Activated CD4-positive, CD25-positive, alpha-beta regulatory T cell (primary cell): ENCODE results near the gene SLC6A13.
"Not testable (repeated sequence)": the region's sequence is repeated elsewhere in the genome, so short reads cannot be mapped to it uniquely, and the experiment has no call there.

Experiments used
- DNase-seq, 4 experiments: peaks; one replicate each; lab custom pipeline; 2025; lab: John Stamatoyannopoulos, UW

SLC6A13 gene

DNA sequence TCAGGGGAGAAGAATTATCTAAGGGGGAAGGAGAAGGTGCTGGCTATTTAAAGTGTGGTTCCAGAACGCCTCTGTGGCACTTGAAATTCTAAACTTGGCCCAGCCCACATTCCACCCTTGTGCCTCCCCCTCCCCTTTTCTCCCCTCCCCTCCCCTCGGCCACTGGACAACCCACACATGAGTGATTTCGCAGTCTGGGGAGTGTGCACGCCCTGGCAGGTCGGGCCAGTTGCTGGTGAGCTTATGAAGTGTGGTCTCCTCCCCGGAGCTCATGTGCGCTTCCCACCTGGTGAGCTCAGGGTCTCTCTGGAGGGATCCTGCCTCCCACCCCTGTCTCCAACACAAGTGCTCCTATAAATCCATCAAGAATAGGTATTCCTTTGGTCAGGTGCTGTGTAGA, at the start of gene SLC6A13:
Gene SLC6A13 (minus strand): TSS at position 20 of the 400 bp plus-strand sequence. CDS start 2,784 bp downstream, outside the sequence.
- no peak for DNase-seq

DNA sequence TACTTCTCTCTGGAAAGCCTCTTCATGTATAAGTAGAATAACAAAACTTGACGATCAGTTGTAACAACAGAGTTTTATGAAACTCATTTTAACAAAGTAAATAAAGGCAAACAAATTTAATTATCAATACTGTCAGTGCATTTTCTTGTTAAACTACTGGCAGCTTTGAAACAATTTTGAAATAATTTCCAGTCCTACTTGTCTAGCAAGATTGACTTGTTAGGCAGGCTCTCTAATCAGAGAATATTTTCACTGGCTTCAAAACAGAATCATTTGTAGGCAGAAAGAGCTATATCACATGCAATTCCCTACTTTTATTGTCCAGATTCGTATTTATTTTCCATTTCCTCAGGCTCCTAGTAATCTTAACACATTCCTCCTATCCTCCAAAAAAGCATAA, 45.9 kb upstream of the SLC6A13 start:
- no peak for DNase-seq

DNA sequence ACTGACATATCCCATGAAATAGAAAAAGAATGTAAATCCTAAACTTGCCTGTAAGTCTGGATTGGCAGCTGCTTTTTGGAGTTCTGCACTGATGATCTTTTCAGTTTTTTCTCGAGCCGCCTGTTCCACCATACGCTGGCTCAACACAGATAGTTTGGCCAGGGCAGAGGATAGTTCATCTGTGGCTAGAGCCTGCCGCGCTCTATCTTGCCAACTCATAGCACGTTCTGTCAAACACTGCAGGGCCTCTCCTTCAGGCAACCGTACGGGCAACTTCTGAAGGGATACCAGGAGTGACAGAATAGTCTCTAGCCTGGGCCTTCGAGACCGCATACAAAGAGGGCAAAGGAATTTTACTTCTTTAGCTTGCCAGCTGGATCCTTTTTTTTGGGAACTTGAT, 44.8 kb upstream of the SLC6A13 start:
- DNase-seq: no peak

DNA sequence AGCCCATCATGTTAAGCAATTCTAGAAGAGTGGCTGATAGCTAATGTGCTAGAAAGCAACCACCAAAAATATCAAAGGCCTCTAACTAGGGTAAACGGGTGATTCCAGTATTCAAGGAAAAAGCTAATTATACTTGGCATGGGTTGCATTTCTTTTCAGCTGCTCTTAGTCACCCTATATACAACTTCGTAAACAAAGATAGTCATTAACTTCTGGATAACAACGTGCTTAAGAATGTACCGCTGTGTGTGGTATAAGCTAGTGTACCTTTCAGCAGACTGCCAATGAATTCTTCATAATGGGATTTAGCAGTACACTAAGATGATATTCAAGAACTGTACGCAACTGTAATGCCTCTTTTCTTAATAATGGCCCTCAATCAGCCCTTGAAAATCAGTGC, 42.2 kb upstream of the SLC6A13 start:
- no peak for DNase-seq

DNA sequence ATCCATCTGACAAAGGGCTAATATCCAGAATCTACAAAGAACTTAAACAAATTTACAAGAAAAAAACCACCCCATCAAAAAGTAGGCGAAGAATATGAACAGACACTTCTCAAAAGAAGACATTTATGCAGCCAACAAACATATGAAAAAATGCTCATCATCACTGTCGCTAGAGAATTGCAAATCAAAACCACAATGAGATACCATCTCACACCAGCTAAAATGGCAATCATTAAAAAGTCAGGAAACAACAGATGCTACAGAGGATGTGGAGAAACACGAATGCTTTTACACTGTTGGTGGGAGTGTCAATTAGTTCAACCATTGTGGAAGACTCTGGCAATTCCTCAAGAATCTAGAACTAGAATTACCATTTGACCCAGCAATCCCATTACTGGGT, 40.1 kb upstream of the SLC6A13 start:
- DNase-seq: not testable (repeated sequence)

DNA sequence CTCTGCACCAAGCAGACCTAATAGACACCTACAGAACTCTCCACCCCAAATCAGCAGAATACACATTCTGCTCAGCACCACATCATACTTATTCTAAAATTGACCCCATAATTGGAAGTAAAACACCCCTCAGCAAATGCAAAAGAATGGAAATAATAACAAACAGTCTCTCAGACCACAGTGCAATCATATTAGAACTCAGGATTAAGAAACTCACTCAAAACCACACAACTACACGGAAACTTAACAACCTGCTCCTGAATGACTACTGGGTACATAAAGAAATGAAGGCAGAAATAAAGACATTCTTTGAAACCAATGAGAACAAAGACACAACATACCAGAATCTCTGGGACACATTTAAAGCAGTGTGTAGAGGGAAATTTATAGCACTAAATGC, 37.5 kb upstream of the SLC6A13 start:
- not testable (repeated sequence) for DNase-seq

DNA sequence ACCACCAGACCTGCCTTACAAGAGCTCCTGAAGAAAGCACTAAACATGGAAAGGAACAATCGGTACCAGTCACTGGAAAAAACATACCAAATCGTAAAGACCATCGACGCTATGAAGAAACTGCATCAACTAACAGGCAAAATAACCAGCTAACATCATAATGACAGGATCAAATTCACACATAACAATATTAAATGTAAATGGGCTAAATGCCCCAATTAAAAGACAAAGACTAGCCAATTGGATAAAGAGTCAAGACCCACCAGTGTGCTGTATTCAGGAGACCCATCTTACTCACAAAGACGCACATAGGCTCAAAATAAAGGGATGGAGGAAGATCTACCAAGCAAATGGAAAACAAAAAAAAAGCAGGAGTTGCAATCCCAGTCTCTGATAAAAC, 36.9 kb upstream of the SLC6A13 start:
- DNase-seq: not testable (repeated sequence)

DNA sequence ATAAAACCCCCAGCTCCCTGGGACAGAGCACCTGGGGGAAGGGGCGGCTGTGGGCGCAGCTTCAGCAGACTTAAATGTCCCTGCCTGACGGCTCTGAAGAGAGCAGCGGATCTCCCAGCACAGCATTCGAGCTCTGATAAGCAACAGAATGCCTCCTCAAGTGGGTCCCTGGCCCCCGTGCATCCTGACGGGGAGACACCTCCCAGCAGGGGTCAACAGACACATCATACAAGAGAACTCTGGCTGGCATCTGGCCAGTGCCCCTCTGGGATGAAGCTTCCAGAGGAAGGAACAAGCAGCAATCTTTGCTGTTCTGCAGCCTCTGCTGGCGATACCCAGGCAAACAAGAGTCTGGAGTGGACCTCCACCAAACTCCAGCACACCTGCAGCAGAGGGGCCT, 35.4 kb upstream of the SLC6A13 start:
- not testable (repeated sequence) for DNase-seq

DNA sequence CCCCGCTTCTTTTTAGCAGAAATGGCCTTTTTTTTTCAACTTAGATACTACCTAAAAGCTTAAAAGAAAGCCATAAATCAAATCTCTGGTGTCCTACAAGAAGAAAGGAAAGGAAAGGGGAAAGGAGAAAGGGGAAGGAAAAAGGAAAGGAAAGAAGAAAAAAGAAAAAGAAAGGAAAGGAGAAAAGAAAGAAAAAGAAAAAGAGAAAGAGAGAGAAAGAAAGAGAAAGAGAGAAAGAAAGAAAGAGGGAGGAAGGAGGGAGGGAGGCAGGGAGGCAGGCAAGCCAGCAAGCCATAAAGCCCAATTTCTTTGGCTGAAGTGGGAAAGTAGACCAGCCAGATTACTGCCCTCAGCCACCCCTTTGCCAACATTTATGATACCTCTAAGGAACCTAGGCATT, 32.5 kb upstream of the SLC6A13 start:
- no peak for DNase-seq

DNA sequence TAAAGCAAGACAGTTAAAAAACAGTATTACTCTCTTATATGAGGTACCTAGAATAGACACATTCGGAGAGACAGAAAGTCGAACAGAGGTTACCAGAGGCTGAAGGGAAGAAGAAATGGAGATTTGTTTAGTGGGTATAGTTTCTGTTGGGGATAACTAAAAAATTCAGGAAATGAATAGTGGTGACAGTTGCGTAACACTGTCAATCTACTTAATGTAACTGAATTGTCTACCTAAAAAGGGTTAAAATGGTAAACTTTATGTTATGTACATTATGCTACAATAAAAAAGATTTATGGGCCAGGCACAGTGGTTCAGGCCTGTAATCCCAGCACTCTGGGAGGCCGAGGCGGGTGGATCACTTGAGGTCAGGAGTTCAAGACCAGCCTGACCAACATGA, 30.6 kb upstream of the SLC6A13 start:
- no peak for DNase-seq

DNA sequence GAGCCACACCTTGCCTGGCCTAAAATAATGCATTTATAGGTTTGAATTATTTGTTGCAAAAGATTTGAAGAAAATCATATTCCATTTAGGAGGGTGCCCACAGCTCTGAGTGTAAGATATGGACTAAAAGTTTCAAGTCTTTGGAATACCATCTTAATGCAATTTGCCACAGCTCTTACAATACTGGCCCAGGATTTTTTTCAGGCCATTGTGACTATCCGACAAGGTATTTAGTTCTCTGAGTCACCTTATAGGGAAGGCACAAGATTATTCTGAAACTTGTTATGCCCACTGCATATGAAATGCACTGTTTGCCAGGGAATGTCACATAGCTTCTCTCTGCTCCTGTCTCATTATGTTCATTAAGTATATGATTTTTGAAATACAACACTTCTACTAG, 29.6 kb upstream of the SLC6A13 start:
- no peak for DNase-seq

DNA sequence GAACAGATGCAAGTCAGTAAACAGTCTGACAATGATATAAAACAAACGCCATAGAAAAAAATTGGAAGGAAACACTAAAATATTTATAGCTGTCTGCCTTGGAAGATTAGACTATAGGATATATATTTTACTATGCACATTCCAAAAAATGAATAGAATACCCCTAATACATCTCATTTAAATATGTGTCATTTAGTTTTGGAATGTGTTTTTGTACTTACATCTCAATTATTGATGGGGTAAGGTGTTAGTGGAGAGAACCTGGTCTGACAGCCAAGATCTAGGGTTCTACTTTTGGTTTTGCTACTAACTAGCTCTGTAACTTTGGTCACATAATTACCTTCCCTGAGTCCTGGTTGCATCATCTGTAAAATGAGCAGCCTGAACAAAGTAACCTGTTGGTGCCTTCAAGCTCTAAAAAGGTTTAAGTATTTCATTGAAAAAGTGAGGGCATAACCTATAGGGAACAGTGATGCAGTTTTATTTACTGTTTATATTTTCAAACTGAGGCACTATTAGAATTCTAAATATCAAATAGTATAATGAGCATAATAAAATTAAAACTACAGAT, 28.6 kb upstream of the SLC6A13 start:
- DNase-seq: no peak

DNA sequence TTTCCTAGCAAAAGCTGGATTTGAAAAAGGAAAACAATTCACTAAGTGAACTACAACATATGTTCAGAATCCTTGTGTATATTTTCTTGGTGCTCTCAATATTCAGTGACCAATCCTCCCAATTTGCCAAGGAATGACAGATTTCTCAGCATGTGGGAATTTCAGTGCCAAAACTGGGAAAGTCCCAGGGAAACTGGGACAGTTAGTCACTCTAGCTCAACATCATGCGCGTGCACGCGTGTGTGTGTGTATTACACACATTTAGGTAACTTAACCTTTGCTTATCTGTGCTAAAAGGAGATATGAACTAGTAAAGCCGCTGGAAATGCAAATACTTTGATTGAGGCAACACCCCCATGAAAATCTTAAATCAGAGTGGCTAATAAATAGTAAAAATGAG, 26.1 kb upstream of the SLC6A13 start:
- DNase-seq: no peak

DNA sequence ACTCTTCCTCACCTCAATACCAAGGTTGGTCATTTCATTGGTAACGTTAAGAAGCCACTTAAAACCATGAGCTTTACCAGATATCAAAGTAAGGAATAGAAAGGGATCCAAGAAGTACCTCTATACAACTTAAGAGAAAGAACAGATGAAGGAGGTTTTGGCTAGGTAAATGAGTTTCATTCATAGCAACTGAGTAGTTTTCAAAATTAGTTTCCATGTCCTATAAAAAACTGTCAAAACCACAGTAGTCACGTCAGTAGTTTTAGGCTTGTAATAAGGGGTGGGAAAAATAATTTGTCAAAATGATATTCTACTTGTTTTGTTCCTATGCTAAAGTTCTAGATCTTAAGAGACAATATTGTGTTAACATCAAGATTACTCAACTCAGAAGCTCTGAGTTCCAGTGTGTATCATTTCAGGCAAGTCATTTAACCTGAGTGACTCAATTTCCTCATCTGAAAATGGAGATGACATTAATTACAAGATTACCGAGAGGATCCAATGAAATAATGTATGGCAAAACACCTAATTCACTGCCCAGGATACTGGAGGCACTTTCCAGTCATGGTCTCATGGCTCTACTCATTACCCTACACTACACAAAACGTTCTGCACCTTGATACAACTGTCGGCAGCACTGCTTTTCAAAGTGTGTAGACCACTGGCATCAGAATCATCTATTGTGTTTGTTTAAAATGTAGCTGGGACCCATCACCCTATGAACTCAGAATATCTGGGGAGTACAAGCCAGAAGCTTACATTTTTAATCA, 24.1 kb upstream of the SLC6A13 start:
- no peak for DNase-seq

DNA sequence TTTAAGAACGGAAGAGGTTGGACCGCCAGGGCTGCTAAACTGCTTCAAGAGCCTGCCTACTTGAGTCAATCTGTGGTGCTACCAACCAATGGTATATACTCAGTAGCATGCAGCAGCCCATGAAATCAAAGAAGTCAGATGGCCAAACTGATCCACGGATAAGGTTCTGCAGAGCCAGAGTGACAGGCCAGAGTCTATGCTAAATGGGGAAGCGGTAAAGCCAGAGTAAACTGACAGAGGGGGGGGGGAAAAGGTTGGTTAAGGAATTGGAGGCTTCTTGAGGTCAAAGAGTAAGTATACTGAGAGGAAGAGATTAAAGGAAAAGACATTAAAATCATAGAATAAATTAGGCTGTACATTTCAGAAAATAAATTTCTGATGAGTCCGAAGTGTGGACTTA, 15.4 kb upstream of the SLC6A13 start:
- no peak for DNase-seq

DNA sequence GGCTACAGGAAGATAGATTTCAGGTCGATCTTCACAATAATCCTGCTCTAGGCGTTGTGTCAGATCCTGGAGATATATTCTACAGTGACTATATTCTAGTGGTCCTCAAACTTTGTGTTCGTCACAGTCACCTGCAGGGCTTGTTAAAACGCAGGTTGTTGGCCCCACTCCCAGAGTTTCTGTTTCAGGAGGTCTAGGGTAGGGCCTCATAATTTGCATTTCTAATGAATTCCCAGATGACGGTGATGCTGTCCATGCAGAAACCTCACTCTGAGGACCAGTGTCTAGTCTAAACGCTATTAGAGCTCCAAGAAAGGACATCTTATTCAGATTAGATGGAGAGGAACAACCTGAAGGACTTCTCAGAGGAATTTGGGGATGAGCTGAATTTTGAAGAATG, 13.2 kb upstream of the SLC6A13 start:
- DNase-seq: no peak

DNA sequence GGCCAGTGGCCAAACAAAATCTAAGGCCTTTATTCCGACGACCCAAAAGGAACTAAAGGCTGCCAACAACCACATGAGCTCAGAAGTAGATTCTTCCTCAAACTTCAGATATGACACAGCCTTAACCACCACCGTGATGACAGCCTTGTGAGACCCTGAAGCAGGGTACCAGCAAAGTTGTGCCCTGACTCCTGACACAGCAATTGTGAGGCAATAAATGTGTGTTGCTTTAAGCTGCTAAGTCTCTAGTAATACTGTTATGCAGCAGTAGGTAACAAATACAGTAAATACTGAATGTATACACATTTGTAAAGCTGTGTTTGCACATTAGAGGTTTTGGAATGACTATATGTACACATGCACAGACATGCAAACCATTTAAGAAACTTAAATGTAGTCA, 10.7 kb upstream of the SLC6A13 start:
- no peak for DNase-seq

DNA sequence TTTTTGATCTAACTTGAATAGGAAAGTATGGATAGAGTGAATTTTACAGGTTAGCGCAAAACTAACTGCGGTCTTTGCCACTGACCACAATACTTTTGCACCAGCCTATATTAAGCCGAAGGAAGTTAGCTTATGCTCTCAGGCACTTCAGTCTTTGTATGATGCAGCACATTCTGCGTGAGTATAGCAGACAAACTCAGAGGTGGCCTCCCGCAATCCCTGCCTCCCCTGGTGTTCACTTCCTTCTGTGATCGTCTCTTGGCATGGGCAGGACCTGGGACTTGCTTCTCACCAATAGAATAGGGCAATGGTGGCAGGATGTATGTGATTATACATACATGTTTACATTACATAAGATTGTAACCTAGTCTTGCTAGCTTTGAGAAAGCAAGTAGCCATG, 10.3 kb upstream of the SLC6A13 start:
- no peak for DNase-seq

DNA sequence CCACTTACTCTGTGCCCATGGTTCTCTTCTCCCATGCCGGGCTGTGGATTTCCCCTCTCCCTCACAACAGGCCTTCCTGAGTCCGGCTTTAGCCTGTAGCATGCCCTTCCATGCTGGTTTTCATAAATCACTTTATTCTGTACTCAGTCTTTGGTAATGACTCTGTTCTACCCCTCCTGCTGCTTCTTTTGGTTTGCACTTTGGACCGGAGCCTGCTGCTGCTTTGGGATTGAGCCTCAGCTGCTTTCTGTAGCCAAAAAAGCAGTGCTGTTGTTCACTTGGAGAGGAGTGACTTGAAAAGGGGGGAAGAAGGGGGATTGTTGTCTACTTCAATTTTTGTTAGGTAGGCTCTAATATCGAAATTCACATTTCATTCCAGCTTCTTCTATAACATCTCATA, 8.5 kb upstream of the SLC6A13 start:
- DNase-seq: no peak

DNA sequence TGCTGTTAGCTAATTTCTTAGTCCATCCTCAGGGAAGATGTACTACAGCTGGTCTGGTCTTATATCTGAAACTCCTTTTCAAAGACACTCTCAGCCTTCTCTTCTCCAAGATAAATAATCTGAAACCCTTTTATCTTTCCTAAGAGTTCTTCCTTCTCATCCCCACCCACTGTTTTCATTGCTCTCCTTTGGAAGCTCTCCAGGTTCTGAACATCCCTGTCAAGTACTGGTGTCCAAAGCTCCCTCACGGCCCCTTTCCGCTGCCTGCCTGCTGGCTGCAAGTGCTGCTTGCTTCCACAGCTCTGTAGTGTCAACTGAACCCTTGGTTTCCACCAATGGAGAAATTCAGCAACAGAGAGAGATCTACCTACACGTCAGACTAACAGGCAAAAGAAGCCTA, 6.6 kb upstream of the SLC6A13 start:
- DNase-seq: no peak

DNA sequence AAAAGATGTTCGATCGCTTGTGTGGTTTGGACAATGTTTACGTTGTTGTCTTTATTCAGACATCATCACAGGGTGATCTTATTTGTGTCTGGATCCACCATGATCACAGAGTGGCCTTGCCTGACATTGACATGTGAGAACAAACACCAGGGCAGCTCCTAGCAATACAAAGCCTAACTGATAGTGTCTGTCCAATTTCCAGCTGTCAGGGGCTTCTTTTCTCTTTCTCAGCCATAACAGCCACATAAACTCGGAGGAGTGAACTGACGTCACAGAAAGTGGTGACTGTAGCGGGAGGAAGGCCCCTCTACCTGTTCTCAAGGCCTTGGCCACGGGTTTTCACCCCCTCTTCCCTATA, 5.8 kb upstream of the SLC6A13 start:
- DNase-seq: no peak

DNA sequence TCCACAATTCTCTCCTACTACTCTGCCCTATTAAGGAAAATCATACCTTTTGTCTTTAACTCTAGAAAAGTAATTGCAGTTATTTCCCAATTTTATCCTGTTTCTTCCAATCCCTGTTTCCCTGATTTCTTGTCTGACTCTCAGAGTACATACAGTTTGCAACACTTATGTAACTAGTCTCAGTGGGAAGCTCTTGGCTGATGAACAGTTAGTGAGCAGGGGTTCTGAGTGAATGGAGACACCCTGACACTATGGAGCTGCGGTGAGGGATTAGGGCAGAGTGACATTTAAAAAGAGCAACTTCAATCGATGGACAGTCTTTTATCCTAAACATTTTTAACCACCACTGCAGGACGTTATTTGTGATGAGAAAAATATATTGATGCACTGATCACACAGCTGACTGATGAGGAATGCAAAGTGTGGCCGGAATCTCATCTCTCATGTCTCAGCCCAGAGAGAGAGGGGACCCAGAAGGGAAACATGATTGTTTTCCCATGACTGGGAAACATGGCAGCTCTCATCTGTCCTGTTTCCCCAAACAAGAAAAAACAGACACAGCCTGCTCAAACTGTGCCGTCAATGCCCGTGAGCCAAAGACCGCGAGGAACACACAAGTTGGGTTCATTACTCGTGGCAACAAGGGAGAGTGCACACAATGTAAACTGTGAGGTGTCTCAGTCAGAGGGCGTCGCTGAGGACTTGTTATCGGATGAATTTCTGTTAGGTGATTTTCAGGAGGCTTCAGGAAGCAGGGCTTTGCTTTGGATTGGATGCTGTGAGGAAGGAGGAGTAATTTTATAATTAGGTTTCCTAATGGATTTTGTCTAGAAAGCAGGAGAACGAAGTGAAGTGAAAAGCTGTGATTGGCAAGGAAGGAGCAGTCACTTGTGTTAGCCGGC, 5.2 kb upstream of the SLC6A13 start:
- DNase-seq: no peak

DNA sequence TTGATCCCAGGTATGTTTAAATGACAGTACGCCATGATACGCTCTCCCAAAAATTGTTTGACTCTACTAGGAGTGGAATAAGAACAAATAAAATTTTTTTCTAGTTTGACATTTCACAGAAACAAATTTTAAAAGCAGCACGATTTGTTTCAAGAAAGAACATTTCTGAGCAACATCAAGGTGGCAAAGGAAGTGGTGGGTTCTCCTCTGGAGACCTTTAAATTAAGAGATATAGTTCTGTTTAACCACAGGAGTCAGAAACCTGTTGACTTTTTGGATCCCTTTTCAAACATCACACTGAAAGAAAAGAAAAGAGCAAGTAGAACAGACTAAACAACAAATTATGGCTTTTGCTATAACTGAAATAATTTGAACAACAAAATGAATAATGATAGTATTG, 2.5 kb upstream of the SLC6A13 start:
- DNase-seq: no peak
